Vagina (tissue), 2 donors: ENCODE data around the gene CCL14. TPM values are rescaled to one million over a fixed set of nuclear protein-coding genes. Genes with fewer than 3 reads are reported as not detected.
"Not testable (repeated sequence)": the region's sequence is repeated elsewhere in the genome, so short reads cannot be mapped to it uniquely, and the experiment has no call there.

Experiments
- DNase-seq, 2 donors: peaks; one replicate each; pipeline ENCODE4 v3.0.0-alpha.2; 2017; ENCODE audit errors: extremely low spot score in 2 of 2
- H3K27ac ChIP-seq: fragments of 200-600 bp; sonication (generic); one replicate; pipeline ENCODE4 v1.5.1; 2019
- H3K27me3 ChIP-seq: fragments of 200-600 bp; sonication (generic); one replicate; pipeline ENCODE4 v1.5.1; 2019
- H3K36me3 ChIP-seq, 2 donors: fragments of 200-600 bp; sonication (generic); one replicate each; pipeline ENCODE4 v1.5.1; 2017 to 2019
- H3K4me1 ChIP-seq: fragments of 200-600 bp; sonication (generic); one replicate; pipeline ENCODE4 v1.5.1; 2019
- H3K4me3 ChIP-seq, 2 donors: fragments of 200-600 bp; sonication (generic); 1 replicate in 1 of 2; 2 replicates in 1 of 2; pipeline ENCODE4 v1.5.1; 2016 to 2019
- H3K9me3 ChIP-seq: fragments of 200-600 bp; sonication (generic); one replicate; pipeline ENCODE4 v1.5.1; 2019
- CTCF ChIP-seq, 3 experiments: fragments of 450-650 bp in 2 of 3; fragments of 200-600 bp in 1 of 3; sonication (generic) in 1 of 3; IDR thresholded peaks; one replicate each; pipeline ENCODE4 v1.5.1; 2017 to 2019; ENCODE audit warnings: antibody characterized with exemption in 3 of 3, mild to moderate bottlenecking in 2 of 3, moderate library complexity in 2 of 3
- POLR2A ChIP-seq, 2 donors: fragments of 450-650 bp; IDR thresholded peaks; one replicate each; pipeline ENCODE4 v1.6.1; 2017; ENCODE audit warnings: antibody characterized with exemption in 2 of 2, mild to moderate bottlenecking in 2 of 2, moderate library complexity in 2 of 2
- POLR2AphosphoS5 ChIP-seq, 2 donors: sonication (generic); formaldehyde crosslinking; IDR thresholded peaks; one replicate each; pipeline ENCODE4 v1.9.0; 2017; ENCODE audit warnings: antibody characterized with exemption in 2 of 2, mild to moderate bottlenecking in 2 of 2, low read depth in 1 of 2; ENCODE audit not compliant: insufficient read depth in 1 of 2
- intact Hi-C: fragments of 100-400 bp; cut with DNase I; formaldehyde crosslinking; loops from one replicate; pipeline ENCODE4 v1.15.1; 2023
- total RNA-seq: library from RNA; depleted of rRNA; stranded (reverse); fragments of >200 nt; gene quantifications from one replicate; pipeline ENCODE4 v1.2.3, GENCODE V29; 2016

The CCL14 gene
- total RNA-seq, 1 donor from 2014 or later: 93.1 TPM

GRCh38 chr17:35942588-35943186 lies 43.8 kb downstream of the CCL14 start:
- DNase-seq: no peak
- Histone ChIP-seq H3K9me3 (no peaks in the 10 kb centered on the region), H3K27ac (no peak overlapping the region), H3K27me3 (no peaks in the 10 kb centered on the region), H3K4me3 (no peak overlapping the region), H3K36me3 (no peaks in the 10 kb centered on the region), H3K4me1 (no peaks in the 10 kb centered on the region)
- TF ChIP-seq POLR2A (IDR thresholded peaks at IDR 0.05) (no peak), CTCF (IDR thresholded peaks at IDR 0.05) (no peak), POLR2AphosphoS5 (IDR thresholded peaks at IDR 0.05; ENCODE audit: insufficient read depth in 1 of 2, low read depth in 1 of 2) (no peak)
- intact Hi-C loops: no loop called here

- H3K4me3 ChIP-seq, H3K9me3 ChIP-seq, H3K4me1 ChIP-seq, H3K36me3 ChIP-seq, DNase-seq, H3K27ac ChIP-seq, H3K27me3 ChIP-seq, intact Hi-C loops: not testable (repeated sequence)
Measured at GRCh38 chr17:35938492-35938891, 48.0 kb downstream of the CCL14 start.

- intact Hi-C loops: no loop called here
- H3K27ac ChIP-seq: no peak overlapping the region
- no peaks in the 10 kb centered on the region for H3K36me3 ChIP-seq
- TF ChIP-seq CTCF (IDR thresholded peaks at IDR 0.05) (no peak), POLR2A (IDR thresholded peaks at IDR 0.05) (no peak), POLR2AphosphoS5 (IDR thresholded peaks at IDR 0.05; ENCODE audit: insufficient read depth in 1 of 2, low read depth in 1 of 2) (no peak)
- no peaks in the 10 kb centered on the region for H3K9me3 ChIP-seq
- H3K4me1 ChIP-seq: no peaks in the 10 kb centered on the region
- DNase-seq: no peak
- no peak overlapping the region for H3K4me3 ChIP-seq
- H3K27me3 ChIP-seq: no peaks in the 10 kb centered on the region
Measured at GRCh38 chr17:35936063-35936462, 50.5 kb downstream of the CCL14 start.

- H3K27me3 ChIP-seq: no peaks in the 10 kb centered on the region
- no peak overlapping the region for H3K4me3 ChIP-seq
- H3K27ac ChIP-seq: no peak overlapping the region
- no peak for DNase-seq
- no peaks in the 10 kb centered on the region for H3K9me3 ChIP-seq
- peaks cover 13% of the 10 kb centered on the region for H3K4me1 ChIP-seq
- no peaks in the 10 kb centered on the region for H3K36me3 ChIP-seq
- intact Hi-C loops: no loop called here
- no peak for TF ChIP-seq POLR2AphosphoS5 (IDR thresholded peaks at IDR 0.05; ENCODE audit: insufficient read depth in 1 of 2, low read depth in 1 of 2)
- no peak for TF ChIP-seq CTCF (IDR thresholded peaks at IDR 0.05)
Measured at GRCh38 chr17:35934760-35935159, 51.8 kb downstream of the CCL14 start.

Other genes with a start within 250 kb of the CCL14 start
- not detected for gene GAS2L2, start 233.5 kb downstream of the CCL14 start, total RNA-seq
- gene C17orf50, start 225.8 kb downstream of the CCL14 start, total RNA-seq: not detected
- 32.2 TPM for gene MMP28, start 191.1 kb downstream of the CCL14 start, total RNA-seq
- gene TAF15, start 177.2 kb downstream of the CCL14 start, total RNA-seq: 74.9 TPM
- not detected for gene HEATR9, start 117.8 kb downstream of the CCL14 start, total RNA-seq
- gene CCL5, start 106.4 kb downstream of the CCL14 start, total RNA-seq: 4.9 TPM
- gene RDM1, start 56.0 kb downstream of the CCL14 start, total RNA-seq: 0.49 TPM
- not detected for gene LYZL6, start 43.0 kb downstream of the CCL14 start, total RNA-seq
- gene CCL16, start 5.2 kb downstream of the CCL14 start, total RNA-seq: not detected
- gene CCL15, start 14.8 kb upstream of the CCL14 start, total RNA-seq: not detected
- gene CCL23, start 31.2 kb upstream of the CCL14 start, total RNA-seq: 13.3 TPM
- not detected for gene CCL18, start 77.5 kb upstream of the CCL14 start, total RNA-seq
- gene CCL3, start 103.4 kb upstream of the CCL14 start, total RNA-seq: 2.9 TPM
- 15.0 TPM for gene CCL4, start 117.1 kb upstream of the CCL14 start, total RNA-seq
- gene TBC1D3B, start 189.9 kb upstream of the CCL14 start, total RNA-seq: 3.4 TPM
- gene CCL3L1, start 210.0 kb upstream of the CCL14 start, total RNA-seq: not detected
- gene CCL4L2, start 224.3 kb upstream of the CCL14 start, total RNA-seq: 5.2 TPM